A549 (cell line): ENCODE measurements around the gene HPCAL1. TPM values are rescaled to one million over a fixed set of nuclear protein-coding genes. Genes with fewer than 3 reads are reported as not detected.

Experiments
- ATAC-seq, 2 experiments: fragments of 200-7000 bp in 1 of 2; fragments of >200 bp in 1 of 2; cut with Nextera tagmentation in 1 of 2; cut with Tn5 transposase in 1 of 2; 3 replicates each; pipeline versions ENCODE4 v1.8.0 to v1.9.1; 2018 to 2020; ENCODE audit warnings: mild to moderate bottlenecking in 1 of 2, moderate library complexity in 1 of 2
- CTCF ChIA-PET: fragments of 300-600 bp; sonication (Branson Sonifier 250); formaldehyde crosslinking; extraction: SDS; loops from one replicate; lab custom pipeline; 2021; ENCODE audit warnings: antibody characterized with exemption, inconsistent platforms; lab: Yijun Ruan, JAX
- POLR2A ChIA-PET: fragments of 350-600 bp; formaldehyde crosslinking; extraction: SDS; loops from one replicate; lab custom pipeline; 2021; ENCODE audit warnings: antibody characterized with exemption, inconsistent platforms; lab: Yijun Ruan, JAX
- DNase-seq, 2 experiments: peaks; one replicate each; pipeline versions ENCODE4 v3.0.0 to v3.0.0-alpha.2; 2011 to 2016; ENCODE audit warnings: low read depth in 1 of 2, low spot score in 1 of 2
- FAIRE-seq: peaks from 2 replicates; lab custom pipeline; 2011; peaks lifted over from hg19 to GRCh38; lab: Jason Lieb, UNC
- H3K27ac ChIP-seq, 2 experiments: fragments of >200 bp; sonication (Bioruptor Twin); formaldehyde crosslinking; 3 replicates each; pipeline ENCODE4 v1.5.1; 2016 to 2017
- H3K4me1 ChIP-seq: fragments of >200 bp; sonication (Bioruptor Twin); formaldehyde crosslinking; 3 replicates; pipeline ENCODE4 v1.6.1; 2016
- H3K4me2 ChIP-seq: fragments of >200 bp; sonication (Bioruptor Twin); formaldehyde crosslinking; 3 replicates; pipeline ENCODE4 v1.6.1; 2016
- H3K4me3 ChIP-seq: fragments of >200 bp; sonication (Bioruptor Twin); formaldehyde crosslinking; 3 replicates; pipeline ENCODE4 v1.5.1; 2016
- H3K9me3 ChIP-seq: fragments of >200 bp; sonication (Bioruptor Twin); formaldehyde crosslinking; 3 replicates; pipeline ENCODE4 v1.6.1; 2016
- ATOH8 ChIP-seq: fragments of 250-450 bp; sonication (Bioruptor Pico); IDR thresholded peaks from 2 replicates; pipeline ENCODE4 v1.5.0; 2020; ENCODE audit warnings: low read depth, mild to moderate bottlenecking, moderate library complexity
- BHLHE40 ChIP-seq: IDR thresholded peaks from 2 replicates; pipeline ENCODE4 v1.6.1; 2012; ENCODE audit warnings: low read depth, low read length, inconsistent platforms
- CBX8 ChIP-seq: fragments of 200-600 bp; sonication (generic); IDR thresholded peaks from 2 replicates; pipeline ENCODE4 v1.6.1; 2016
- CHD2 ChIP-seq: fragments of 150-350 bp; IDR thresholded peaks from 2 replicates; pipeline ENCODE4 v1.6.1; 2014; ENCODE audit warnings: low read length; ENCODE audit not compliant: partially characterized antibody
- EHMT2 ChIP-seq: fragments of 200-600 bp; sonication (generic); IDR thresholded peaks from 2 replicates; pipeline ENCODE4 v1.6.1; 2016; ENCODE audit warnings: antibody characterized with exemption, low read depth, mild to moderate bottlenecking, moderate library complexity
- ELK1 ChIP-seq: fragments of 150-350 bp; IDR thresholded peaks from 2 replicates; pipeline ENCODE4 v1.6.1; 2014; ENCODE audit warnings: low read depth, mild to moderate bottlenecking, low read length
- ESRRA ChIP-seq: fragments of 150-350 bp; IDR thresholded peaks from 2 replicates; pipeline ENCODE4 v1.6.1; 2014; ENCODE audit warnings: mild to moderate bottlenecking, low read length, borderline replicate concordance
- FOSB ChIP-seq: fragments of 250-450 bp; sonication (Bioruptor Pico); IDR thresholded peaks from 2 replicates; pipeline ENCODE4 v1.5.0; 2020; ENCODE audit warnings: mild to moderate bottlenecking, moderate library complexity
- FOSL2 ChIP-seq, 2 experiments: fragments of 450-650 bp in 1 of 2; fragments of >200 bp in 1 of 2; sonication (Bioruptor Twin) in 1 of 2; formaldehyde crosslinking; IDR thresholded peaks; 2 replicates each; pipeline versions ENCODE4 v1.5.0 to v1.6.1; 2016 to 2020; ENCODE audit warnings: mild to moderate bottlenecking in 1 of 2, moderate library complexity in 1 of 2
- FOXS1 ChIP-seq: fragments of 250-450 bp; sonication (Bioruptor Pico); IDR thresholded peaks from 2 replicates; pipeline ENCODE4 v1.5.0; 2020; ENCODE audit warnings: mild to moderate bottlenecking, moderate library complexity
- HDAC2 ChIP-seq: fragments of 200-600 bp; sonication (generic); IDR thresholded peaks from 2 replicates; pipeline ENCODE4 v1.6.1; 2016
- HES2 ChIP-seq: fragments of >200 bp; sonication (Bioruptor Twin); formaldehyde crosslinking; IDR thresholded peaks from 2 replicates; pipeline ENCODE4 v1.6.1; 2016
- HOXB5 ChIP-seq: fragments of 250-450 bp; sonication (Bioruptor Pico); IDR thresholded peaks from 2 replicates; pipeline ENCODE4 v1.5.0; 2020; ENCODE audit warnings: mild to moderate bottlenecking, moderate library complexity
- KDM5A ChIP-seq: fragments of 200-600 bp; sonication (generic); IDR thresholded peaks from 2 replicates; pipeline ENCODE4 v1.6.1; 2016; ENCODE audit warnings: antibody characterized with exemption, mild to moderate bottlenecking
- MAFK ChIP-seq: fragments of 450-650 bp; IDR thresholded peaks from 2 replicates; pipeline ENCODE4 v1.6.1; 2014; ENCODE audit not compliant: partially characterized antibody
- MAZ ChIP-seq: fragments of 150-350 bp; IDR thresholded peaks from 2 replicates; pipeline ENCODE4 v1.6.1; 2014; ENCODE audit warnings: antibody characterized with exemption, low read depth, low read length, borderline replicate concordance
- MYC ChIP-seq: IDR thresholded peaks from 2 replicates; pipeline ENCODE4 v1.6.1; 2012; ENCODE audit warnings: mild to moderate bottlenecking, inconsistent platforms, low read length, improper control_type of control experiment, borderline replicate concordance
- NFE2L2 ChIP-seq: fragments of 150-350 bp; conservative IDR thresholded peaks from 2 replicates; pipeline ENCODE4 v1.6.1; 2014; ENCODE audit warnings: low read length
- NPAS2 ChIP-seq: fragments of 250-450 bp; sonication (Bioruptor Pico); IDR thresholded peaks from 2 replicates; pipeline ENCODE4 v1.8.0; 2022; ENCODE audit warnings: mild to moderate bottlenecking, moderate library complexity, borderline replicate concordance
- PHF8 ChIP-seq: fragments of 200-600 bp; sonication (generic); IDR thresholded peaks from 2 replicates; pipeline ENCODE4 v1.6.1; 2016; ENCODE audit warnings: low read depth, mild to moderate bottlenecking, antibody characterized with exemption, moderate library complexity, borderline replicate concordance
- POLR2A ChIP-seq: IDR thresholded peaks from 2 replicates; pipeline ENCODE4 v1.6.1; 2012; ENCODE audit warnings: mild to moderate bottlenecking, low read length
- POLR2AphosphoS2 ChIP-seq: conservative IDR thresholded peaks from 2 replicates; pipeline ENCODE4 v1.6.1; 2012; ENCODE audit warnings: low read length, improper control_type of control experiment, inconsistent platforms
- REST ChIP-seq: fragments of 200-600 bp; sonication (generic); IDR thresholded peaks from 2 replicates; pipeline ENCODE4 v1.6.1; 2016; ENCODE audit warnings: antibody characterized with exemption, mild to moderate bottlenecking, moderate library complexity
- RFX5 ChIP-seq: fragments of 450-650 bp; IDR thresholded peaks from 2 replicates; pipeline ENCODE4 v1.7.1; 2014; ENCODE audit warnings: antibody characterized with exemption, mild to moderate bottlenecking, moderate library complexity
- SREBF2 ChIP-seq: fragments of 450-650 bp; IDR thresholded peaks from 2 replicates; pipeline ENCODE4 v1.6.1; 2014; ENCODE audit warnings: mild to moderate bottlenecking, moderate library complexity
- TFCP2L1 ChIP-seq: fragments of 250-450 bp; sonication (Bioruptor Pico); IDR thresholded peaks from 2 replicates; pipeline ENCODE4 v1.5.0; 2021; ENCODE audit warnings: mild to moderate bottlenecking
- ZFP36 ChIP-seq: fragments of 450-650 bp; IDR thresholded peaks from 2 replicates; pipeline ENCODE4 v1.6.1; 2014; ENCODE audit warnings: borderline replicate concordance; ENCODE audit not compliant: partially characterized antibody
- ZNF302 ChIP-seq: fragments of 250-450 bp; sonication (Bioruptor Pico); IDR thresholded peaks from 2 replicates; pipeline ENCODE4 v1.9.0; 2021; ENCODE audit warnings: inconsistent platforms, mild to moderate bottlenecking, moderate library complexity
- WGBS: methylation state at CpG from one replicate; pipeline ENCODE4 v1.1.6; 2017; ENCODE audit errors: missing lambda C conversion rate; 5-methylcytosine and 5-hydroxymethylcytosine counted together
- polyA plus RNA-seq, 4 experiments: library from polyadenylated mRNA; depleted of rRNA in 3 of 4; stranded (reverse); fragments of >200 nt; fragmentation: RNase III in 1 of 4; extraction: RNeasy Plus Mini Kit Qiagen cat#74134 plus additional on column Dnase treatment in 1 of 4; gene quantifications; 2 replicates in 3 of 4; 3 replicates in 1 of 4; pipeline ENCODE4 v1.2.3, GENCODE V29; 2011 to 2017

HPCAL1 gene
- polyA plus RNA-seq, 2 of the 4 experiments (the other 2 are of a cell fraction) = 44.4 to 66.4 TPM

GRCh38 chr2:10278763-10279471, 23.8 kb upstream of the HPCAL1 start:
- no peak for ATAC-seq
- Histone ChIP-seq H3K4me1 (peaks cover 32% of the 10 kb centered on the region), H3K4me2 (peak overlapping the region; percentile 45), H3K27ac (peak overlapping the region; percentile 66 to 77; a peak in 5 of 6 replicates), H3K9me3 (no peaks in the 10 kb centered on the region), H3K4me3 (no peak overlapping the region)
- POLR2A ChIA-PET = no interaction called here
- CTCF ChIA-PET = interaction anchor here (0.5 to 6.1 kb wide), 6 partner anchors 9 to 227 kb away, joined by 3 to 37 read pairs (median 4); partner anchors contain the start of gene HPCAL1
- WGBS = 86% methylated on average over 11 of the region's 11 CpGs
- TF ChIP-seq POLR2AphosphoS2 (no peak), SREBF2 (no peak), NPAS2 (CRISPR knock-in tag) (no peak), ATOH8 (no peak), ELK1 (no peak), MAFK (no peak), CHD2 (no peak), EHMT2 (no peak), BHLHE40 (no peak), MYC (no peak), POLR2A (no peak)
- DNase-seq = no peak
- no peak for FAIRE-seq

DNA sequence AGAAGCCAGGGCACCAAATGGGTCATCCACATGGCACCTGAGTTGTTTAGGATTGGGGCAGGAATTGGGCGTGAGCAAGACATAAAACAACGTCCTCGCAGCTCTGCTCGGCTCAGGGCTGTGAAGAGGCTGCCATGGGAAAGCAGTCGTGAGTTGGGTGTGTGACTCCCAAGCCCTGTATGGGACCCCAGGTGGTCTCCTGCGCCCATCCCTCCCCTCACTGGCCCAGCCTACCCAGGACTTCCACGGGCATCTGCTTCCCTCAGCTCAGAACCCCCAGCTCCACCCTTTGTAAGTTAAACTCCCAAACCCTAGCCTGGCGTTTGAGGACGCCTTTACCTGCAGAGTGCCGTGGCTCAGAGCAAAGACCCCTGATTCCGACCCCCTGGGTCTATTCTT, 23.2 kb upstream of the HPCAL1 start:
- H3K4me2 ChIP-seq = no peak overlapping the region
- DNase-seq (no peak), FAIRE-seq (no peak), ATAC-seq (no peak)
- no peak overlapping the region; a peak in 2 of 6 replicates for H3K27ac ChIP-seq
- no peak overlapping the region for H3K4me3 ChIP-seq
- peaks cover 38% of the 10 kb centered on the region for H3K4me1 ChIP-seq
- 82% methylated on average over 11 of the region's 11 CpGs for WGBS
- no peaks in the 10 kb centered on the region for H3K9me3 ChIP-seq
- CTCF ChIA-PET = interaction anchor here (1.2 to 6.1 kb wide), 3 partner anchors 23 to 138 kb away, joined by 3 to 37 read pairs (median 5); partner anchors contain the start of gene HPCAL1
- TF ChIP-seq RFX5 (no peak), KDM5A (no peak), ZNF302 (CRISPR knock-in tag) (no peak), HOXB5 (CRISPR knock-in tag) (no peak), HDAC2 (no peak), NFE2L2 (no peak), ZFP36 (no peak), FOSB (CRISPR knock-in tag) (no peak), MAZ (no peak), FOSL2 (IDR thresholded peaks at IDR 0.05) (no peak), FOSL2 (CRISPR knock-in tag; IDR thresholded peaks at IDR 0.05) (no peak), CBX8 (no peak), BHLHE40 (no peak), ELK1 (no peak), HES2 (no peak), ESRRA (no peak), PHF8 (no peak), REST (no peak), TFCP2L1 (CRISPR knock-in tag) (no peak), FOXS1 (CRISPR knock-in tag) (no peak)
- TF ChIP-seq, all 56 proteins: peak for 0
- POLR2A ChIA-PET = no interaction called here
